ENCODE results near the gene SHB. TPM values are rescaled to one million over a fixed set of nuclear protein-coding genes. Genes with fewer than 3 reads are reported as not detected.

The SHB gene
- total RNA-seq, 1 experiment from 2014 or later: 12.2 TPM

GRCh38 chr9:37925786-37926736 lies 143.0 kb downstream of the SHB start:
- Mint-ChIP-seq H3K4me3 (no peak overlapping the region), H3K36me3 (no peaks in the 10 kb centered on the region), H3K27me3 (ENCODE audit: low read depth) (no peaks in the 10 kb centered on the region; the same call in 1 of the 2 replicates), H3K27ac (no peak overlapping the region; the same call in 1 of the 2 replicates), H3K4me1 (peaks cover 32% of the 10 kb centered on the region), H3K9me3 (no peaks in the 10 kb centered on the region)
- ATAC-seq (no peak), DNase-seq (ENCODE audit: low spot score) (no peak)
- POLR2A ChIA-PET: no interaction called here
- CTCF ChIA-PET: interaction anchor here (1.0 kb wide), 1 partner anchor 12 kb away, joined by 4 read pairs; no protein-coding TSS in a partner anchor
- no peak for TF ChIP-seq JUN (CRISPR knock-in tag; IDR thresholded peaks at IDR 0.05)
- TF ChIP-seq HMGXB4 (CRISPR knock-in tag; IDR thresholded peaks at IDR 0.05): no peak
- TF ChIP-seq ELF4 (CRISPR knock-in tag; IDR thresholded peaks at IDR 0.05; ENCODE audit: low read depth): no peak
- TF ChIP-seq MLX (CRISPR knock-in tag; IDR thresholded peaks at IDR 0.05): no peak
- TF ChIP-seq ZSCAN18 (CRISPR knock-in tag; IDR thresholded peaks at IDR 0.05): no peak
- no peak for TF ChIP-seq CREM (CRISPR knock-in tag; IDR thresholded peaks at IDR 0.05)
- no peak for TF ChIP-seq GRHL2 (CRISPR knock-in tag; IDR thresholded peaks at IDR 0.05; ENCODE audit: insufficient replicate concordance, severe bottlenecking)
- no peak for TF ChIP-seq MAX (CRISPR knock-in tag; IDR thresholded peaks at IDR 0.05)
- TF ChIP-seq ZNF232 (CRISPR knock-in tag; IDR thresholded peaks at IDR 0.05): no peak
- TF ChIP-seq SP1 (CRISPR knock-in tag; conservative IDR thresholded peaks at IDR 0.05): no peak
- no peak for TF ChIP-seq NR1H2 (CRISPR knock-in tag; IDR thresholded peaks at IDR 0.05)
- no peak for TF ChIP-seq E2F5 (CRISPR knock-in tag; IDR thresholded peaks at IDR 0.05)
- no peak for TF ChIP-seq ZMAT4 (CRISPR knock-in tag; IDR thresholded peaks at IDR 0.05)
- TF ChIP-seq ZNF263 (CRISPR knock-in tag; IDR thresholded peaks at IDR 0.05; ENCODE audit: low read depth): no peak
- TF ChIP-seq FOXP1 (CRISPR knock-in tag; IDR thresholded peaks at IDR 0.05; ENCODE audit: borderline replicate concordance): no peak
- TF ChIP-seq EMX1 (CRISPR knock-in tag; IDR thresholded peaks at IDR 0.05): no peak

GRCh38 chr9:37925006-37925405 lies 144.0 kb downstream of the SHB start:
- POLR2A ChIA-PET: no interaction called here
- no peak for ATAC-seq
- Mint-ChIP-seq H3K27ac (no peak overlapping the region), H3K27me3 (ENCODE audit: low read depth) (no peaks in the 10 kb centered on the region; the same call in 1 of the 2 replicates), H3K4me3 (no peak overlapping the region), H3K9me3 (no peaks in the 10 kb centered on the region), H3K4me1 (peaks cover 41% of the 10 kb centered on the region), H3K36me3 (no peaks in the 10 kb centered on the region)
- no peak for DNase-seq (ENCODE audit: low spot score)
- CTCF ChIA-PET: interaction anchor here (1.6 to 2.2 kb wide), 2 partner anchors 11 to 16 kb away, joined by 4 to 8 read pairs; no protein-coding TSS in a partner anchor
- TF ChIP-seq E2F1 (CRISPR knock-in tag; IDR thresholded peaks at IDR 0.05): no peak
- no peak for TF ChIP-seq SOX15 (CRISPR knock-in tag; IDR thresholded peaks at IDR 0.05)
- TF ChIP-seq ZNF425 (CRISPR knock-in tag; conservative IDR thresholded peaks at IDR 0.05): no peak
- TF ChIP-seq PRRX2 (CRISPR knock-in tag; IDR thresholded peaks at IDR 0.05): no peak
- TF ChIP-seq FOXK1 (CRISPR knock-in tag; IDR thresholded peaks at IDR 0.05): no peak
- no peak for TF ChIP-seq ZNF416 (CRISPR knock-in tag; IDR thresholded peaks at IDR 0.05)
- TF ChIP-seq SMAD3 (CRISPR knock-in tag; IDR thresholded peaks at IDR 0.05; ENCODE audit: borderline replicate concordance): no peak

All from WTC11 (cell line).